Colonic mucosa (tissue), 4 donors: Measurements from ENCODE around the gene WTIP. TPM values are rescaled to one million over a fixed set of nuclear protein-coding genes. Genes with fewer than 3 reads are reported as not detected.

ENCODE experiments used
- DNase-seq: peaks from one replicate; pipeline ENCODE4 v3.0.0-alpha.2; 2020
- H3K27ac ChIP-seq: fragments of 200-600 bp; one replicate; pipeline ENCODE4 v1.8.0; 2021
- H3K27me3 ChIP-seq: fragments of 200-600 bp; one replicate; pipeline ENCODE4 v1.8.0; 2021
- H3K36me3 ChIP-seq: fragments of 200-600 bp; one replicate; pipeline ENCODE4 v1.8.0; 2021
- H3K4me1 ChIP-seq: fragments of 200-600 bp; one replicate; pipeline ENCODE4 v1.8.0; 2021; ENCODE audit warnings: mild to moderate bottlenecking
- H3K4me3 ChIP-seq: fragments of 200-600 bp; one replicate; pipeline ENCODE4 v1.8.0; 2021
- H3K9ac ChIP-seq, 2 donors: one replicate each; pipeline ENCODE4 v1.7.0; 2013; ENCODE audit warnings: control low read depth in 2 of 2, low read depth in 2 of 2, low read length in 2 of 2
- H3K9me3 ChIP-seq: fragments of 200-600 bp; one replicate; pipeline ENCODE4 v1.8.0; 2021
- intact Hi-C: fragments of 100-400 bp; cut with DNase I; formaldehyde crosslinking; loops from one replicate; pipeline ENCODE4 v1.14.1; 2022
- total RNA-seq, 2 donors: library from RNA; stranded (reverse); fragmentation: NEBNext Ultra II Directional in 1 of 2; extraction: Animal tissue kit (Norgen Biotek cat#: 25700) in 1 of 2; gene quantifications; one replicate each; pipeline ENCODE4 v1.2.1, GENCODE V29; 2021
- TF ChIP-seq, protein P1 (sequence below): fragments of 200-600 bp; IDR thresholded peaks from one replicate; pipeline ENCODE4 v1.8.0; 2022; ENCODE audit warnings: antibody characterized with exemption, mild to moderate bottlenecking
- donor health status: healthy.
- donor health status: DM: no; HTN: no; CAD: no.
- donor health status: DM: no; HTN: no; CAD: no.

Gene WTIP
- total RNA-seq, 2 donors from 2014 or later = 2.1 to 3.6 TPM

DNA sequence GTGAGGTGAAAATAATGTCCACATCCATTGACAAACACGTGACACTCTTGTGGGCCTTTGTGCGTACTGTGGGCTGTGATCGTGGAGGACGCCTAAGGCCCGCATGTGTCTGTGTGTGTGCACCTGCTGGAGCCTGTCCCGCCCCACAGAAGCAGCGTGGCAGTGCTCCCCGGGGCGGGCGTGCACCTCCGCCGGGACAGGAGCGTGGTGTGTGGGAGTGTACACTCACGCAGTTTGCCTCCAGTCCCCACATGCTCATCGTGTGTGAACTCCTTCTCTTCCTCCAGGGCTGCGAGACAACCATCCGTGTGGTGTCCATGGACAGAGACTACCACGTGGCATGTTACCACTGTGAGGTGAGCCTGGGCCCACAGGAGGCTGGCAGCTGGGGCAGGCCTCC, 13.9 kb downstream of the WTIP start:
- DNase-seq = no peak
- Histone ChIP-seq H3K27ac (no peak overlapping the region), H3K9me3 (no peaks in the 10 kb centered on the region), H3K4me3 (no peak overlapping the region), H3K9ac (no peak overlapping the region), H3K27me3 (no peaks in the 10 kb centered on the region), H3K4me1 (no peaks in the 10 kb centered on the region), H3K36me3 (no peaks in the 10 kb centered on the region)
- TF ChIP-seq, protein P1, sequence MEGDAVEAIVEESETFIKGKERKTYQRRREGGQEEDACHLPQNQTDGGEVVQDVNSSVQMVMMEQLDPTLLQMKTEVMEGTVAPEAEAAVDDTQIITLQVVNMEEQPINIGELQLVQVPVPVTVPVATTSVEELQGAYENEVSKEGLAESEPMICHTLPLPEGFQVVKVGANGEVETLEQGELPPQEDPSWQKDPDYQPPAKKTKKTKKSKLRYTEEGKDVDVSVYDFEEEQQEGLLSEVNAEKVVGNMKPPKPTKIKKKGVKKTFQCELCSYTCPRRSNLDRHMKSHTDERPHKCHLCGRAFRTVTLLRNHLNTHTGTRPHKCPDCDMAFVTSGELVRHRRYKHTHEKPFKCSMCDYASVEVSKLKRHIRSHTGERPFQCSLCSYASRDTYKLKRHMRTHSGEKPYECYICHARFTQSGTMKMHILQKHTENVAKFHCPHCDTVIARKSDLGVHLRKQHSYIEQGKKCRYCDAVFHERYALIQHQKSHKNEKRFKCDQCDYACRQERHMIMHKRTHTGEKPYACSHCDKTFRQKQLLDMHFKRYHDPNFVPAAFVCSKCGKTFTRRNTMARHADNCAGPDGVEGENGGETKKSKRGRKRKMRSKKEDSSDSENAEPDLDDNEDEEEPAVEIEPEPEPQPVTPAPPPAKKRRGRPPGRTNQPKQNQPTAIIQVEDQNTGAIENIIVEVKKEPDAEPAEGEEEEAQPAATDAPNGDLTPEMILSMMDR = no peak
- intact Hi-C loops = no loop called here

DNA sequence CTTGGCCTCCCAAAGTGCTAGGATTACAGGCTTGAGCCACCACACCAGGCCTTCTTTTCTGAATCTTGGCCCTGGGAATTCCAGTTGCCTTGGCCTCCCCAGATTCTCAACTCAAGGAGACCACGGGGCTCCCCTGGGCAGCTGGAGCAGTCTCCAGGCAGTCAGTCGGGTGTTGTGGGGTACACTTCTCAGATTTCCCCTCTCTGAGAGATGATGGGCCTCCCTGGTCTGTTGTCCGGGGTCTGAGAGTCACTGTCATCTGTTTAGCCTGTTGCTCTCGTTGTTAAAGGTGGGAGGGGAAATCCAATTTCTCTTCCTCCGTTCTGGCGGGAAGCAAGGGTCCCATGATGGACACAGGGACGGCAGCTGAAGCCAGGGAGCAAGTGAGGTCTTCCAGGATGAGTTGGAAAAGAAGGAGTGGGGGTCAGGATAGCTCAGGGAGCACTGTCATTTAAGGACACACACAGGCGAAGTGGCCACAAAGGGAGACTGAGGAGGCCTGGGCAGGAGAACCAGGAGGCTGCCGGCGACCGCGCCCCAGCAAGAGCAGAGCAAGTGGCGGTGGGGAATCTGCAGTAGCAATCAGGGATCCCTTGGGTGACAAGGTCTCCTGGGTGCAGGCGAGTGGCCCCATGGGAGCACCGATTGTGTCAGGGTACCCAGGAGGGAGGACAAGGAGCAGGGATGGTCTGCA, 15.7 kb downstream of the WTIP start:
- intact Hi-C loops = no loop called here
- H3K4me3 ChIP-seq = no peak overlapping the region
- no peaks in the 10 kb centered on the region for H3K9me3 ChIP-seq
- no peak overlapping the region for H3K27ac ChIP-seq
- DNase-seq = no peak
- TF ChIP-seq, protein P1 = no peak
- H3K36me3 ChIP-seq = no peaks in the 10 kb centered on the region
- H3K27me3 ChIP-seq = no peaks in the 10 kb centered on the region
- H3K4me1 ChIP-seq = no peaks in the 10 kb centered on the region
- no peak overlapping the region for H3K9ac ChIP-seq

DNA sequence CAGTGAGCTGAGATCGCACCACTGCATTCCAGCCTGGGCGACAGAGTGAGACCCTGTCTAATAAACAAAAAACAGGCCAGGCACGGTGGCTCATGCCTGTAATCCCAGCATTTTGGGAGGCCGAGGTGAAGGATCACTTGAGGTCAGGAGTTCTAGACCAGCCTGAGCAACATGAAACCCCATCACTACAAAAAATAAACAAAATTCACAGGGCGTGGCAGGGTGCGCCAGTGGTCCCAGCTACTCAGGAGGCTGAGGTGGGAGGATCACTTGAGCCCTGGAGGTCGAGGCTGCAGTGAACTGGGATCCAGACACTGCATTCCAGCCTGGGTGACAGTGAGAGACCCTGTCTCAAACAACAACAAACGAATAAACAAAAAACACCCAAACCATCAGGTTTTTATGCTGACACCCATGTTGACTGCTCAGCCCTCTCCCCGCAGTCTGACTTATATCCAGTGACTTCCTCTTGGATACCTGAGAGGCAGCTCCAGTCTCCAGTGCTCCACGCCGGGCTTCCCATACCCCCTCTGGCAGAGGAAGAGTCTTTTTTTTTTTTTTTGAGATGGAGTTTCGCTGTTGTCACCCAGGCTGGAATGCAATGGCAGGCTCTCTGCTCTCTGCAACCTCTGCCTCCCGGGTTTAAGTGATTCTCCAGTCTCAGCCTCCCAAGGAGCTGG, 17.7 kb downstream of the WTIP start:
- Histone ChIP-seq H3K4me3 (no peak overlapping the region), H3K36me3 (no peaks in the 10 kb centered on the region), H3K27ac (no peak overlapping the region), H3K9ac (no peak overlapping the region), H3K27me3 (no peaks in the 10 kb centered on the region), H3K4me1 (no peaks in the 10 kb centered on the region), H3K9me3 (no peaks in the 10 kb centered on the region)
- TF ChIP-seq, protein P1 = no peak
- intact Hi-C loops = no loop called here
- no peak for DNase-seq

GRCh38 chr19:34500656-34501120, 19.1 kb downstream of the WTIP start:
- Histone ChIP-seq H3K9ac (no peak overlapping the region), H3K4me3 (no peak overlapping the region), H3K27ac (no peak overlapping the region), H3K4me1 (no peaks in the 10 kb centered on the region), H3K36me3 (no peaks in the 10 kb centered on the region), H3K9me3 (no peaks in the 10 kb centered on the region), H3K27me3 (no peaks in the 10 kb centered on the region)
- TF ChIP-seq, protein P1 = no peak
- intact Hi-C loops = no loop called here
- DNase-seq = no peak

- Histone ChIP-seq H3K36me3 (no peaks in the 10 kb centered on the region), H3K9me3 (no peaks in the 10 kb centered on the region), H3K27ac (no peak overlapping the region), H3K9ac (no peak overlapping the region), H3K4me1 (no peaks in the 10 kb centered on the region), H3K4me3 (no peak overlapping the region), H3K27me3 (no peaks in the 10 kb centered on the region)
- TF ChIP-seq, protein P1 = peak; percentile 99
- intact Hi-C loops = no loop called here
- DNase-seq = peak; percentile 94
Observed at GRCh38 chr19:34501339-34502320, 20.1 kb downstream of the WTIP start.
